Neural progenitor cell (in vitro differentiated cells): ENCODE results near the gene DTWD2. TPM values are rescaled to one million over a fixed set of nuclear protein-coding genes. Genes with fewer than 3 reads are reported as not detected.
"Not testable (repeated sequence)": the region's sequence is repeated elsewhere in the genome, so short reads cannot be mapped to it uniquely, and the experiment has no call there.

Experiments
- DNase-seq: peaks from one replicate; pipeline ENCODE4 v3.0.0-alpha.2; 2016; ENCODE audit warnings: low spot score
- H2AFZ ChIP-seq: fragments of 200-600 bp; sonication (generic); replicated peaks from 2 replicates; pipeline ENCODE4 v1.6.1; 2016; ENCODE audit warnings: antibody characterized with exemption
- H3F3A ChIP-seq: fragments of 200-600 bp; sonication (generic); 2 replicates; pipeline ENCODE4 v1.6.1; 2016; ENCODE audit warnings: antibody characterized with exemption, low read depth
- H3K27ac ChIP-seq: fragments of 200-600 bp; sonication (generic); 2 replicates; pipeline ENCODE4 v1.5.1; 2016; ENCODE audit warnings: mild to moderate bottlenecking
- H3K27me3 ChIP-seq: fragments of 200-600 bp; sonication (generic); 2 replicates; pipeline ENCODE4 v1.6.1; 2016; ENCODE audit warnings: mild to moderate bottlenecking, moderate library complexity
- H3K36me3 ChIP-seq: fragments of 200-600 bp; sonication (generic); 2 replicates; pipeline ENCODE4 v1.5.1; 2016
- H3K4me1 ChIP-seq: fragments of 200-600 bp; sonication (generic); 2 replicates; pipeline ENCODE4 v1.6.1; 2016; ENCODE audit warnings: mixed run types
- H3K4me2 ChIP-seq: fragments of 200-600 bp; sonication (generic); 2 replicates; pipeline ENCODE4 v1.6.1; 2016
- H3K4me3 ChIP-seq: fragments of 200-600 bp; sonication (generic); 2 replicates; pipeline ENCODE4 v1.5.1; 2016
- H3K79me2 ChIP-seq: fragments of 200-600 bp; sonication (generic); 2 replicates; pipeline ENCODE4 v1.6.1; 2016; ENCODE audit warnings: low read depth
- H3K9ac ChIP-seq: fragments of 200-600 bp; sonication (generic); 2 replicates; pipeline ENCODE4 v1.6.1; 2016
- H3K9me3 ChIP-seq: fragments of 200-600 bp; sonication (generic); 2 replicates; pipeline ENCODE4 v1.5.1; 2016; ENCODE audit warnings: low read depth
- H4K20me1 ChIP-seq: fragments of 200-600 bp; sonication (generic); 2 replicates; pipeline ENCODE4 v1.6.1; 2016; ENCODE audit warnings: low read depth
- H3K27ac Mint-ChIP-seq: 3 replicates; pipeline ENCODE4 v1.8.0; 2021; ENCODE audit warnings: mixed read lengths
- H3K27me3 Mint-ChIP-seq: 2 replicates; pipeline ENCODE4 v1.8.0; 2022; ENCODE audit warnings: low read depth, mild to moderate bottlenecking, inconsistent platforms, moderate library complexity, mixed read lengths; ENCODE audit not compliant: insufficient read depth
- H3K36me3 Mint-ChIP-seq: 3 replicates; pipeline ENCODE4 v1.8.0; 2021; ENCODE audit warnings: mixed read lengths
- H3K4me1 Mint-ChIP-seq: 3 replicates; pipeline ENCODE4 v1.8.0; 2021; ENCODE audit warnings: mixed read lengths
- H3K4me3 Mint-ChIP-seq: 3 replicates; pipeline ENCODE4 v1.8.0; 2021; ENCODE audit warnings: mild to moderate bottlenecking, moderate library complexity, mixed read lengths
- H3K9me3 Mint-ChIP-seq: 3 replicates; pipeline ENCODE4 v1.8.0; 2020; ENCODE audit warnings: mixed read lengths
- CTCF ChIP-seq: fragments of 200-600 bp; sonication (generic); IDR thresholded peaks from 2 replicates; pipeline ENCODE4 v1.5.1; 2017; ENCODE audit warnings: antibody characterized with exemption, mild to moderate bottlenecking
- EZH2 ChIP-seq: fragments of 200-600 bp; sonication (generic); IDR thresholded peaks from 2 replicates; pipeline ENCODE4 v1.6.1; 2017; ENCODE audit warnings: antibody characterized with exemption, mild to moderate bottlenecking, moderate library complexity
- EZH2phosphoT487 ChIP-seq: fragments of 200-600 bp; sonication (generic); IDR thresholded peaks from 2 replicates; pipeline ENCODE4 v1.6.1; 2017; ENCODE audit warnings: antibody characterized with exemption
- total RNA-seq: library from RNA; depleted of rRNA; stranded (reverse); fragments of >200 nt; gene quantifications from 2 replicates; pipeline ENCODE4 v1.2.3, GENCODE V29; 2015; ENCODE audit warnings: low replicate concordance

The DTWD2 gene
- total RNA-seq, 1 donor from 2014 or later = 10.4 TPM

- no peak overlapping the region for H3K27ac Mint-ChIP-seq
- no peak for DNase-seq
Measured at GRCh38 chr5:118918232-118918631, 70.1 kb downstream of the DTWD2 start.

GRCh38 chr5:118907536-118907935 lies 80.8 kb downstream of the DTWD2 start:
- not testable (repeated sequence) for H3K9me3 ChIP-seq, H3K36me3 Mint-ChIP-seq, H3K9ac ChIP-seq, H3K4me3 ChIP-seq, H3K4me1 Mint-ChIP-seq, H3K27ac ChIP-seq, H3K9me3 Mint-ChIP-seq, H3K36me3 ChIP-seq, H3K4me1 ChIP-seq, H2AFZ ChIP-seq, H3K79me2 ChIP-seq, H3K27me3 Mint-ChIP-seq, H3K4me2 ChIP-seq, H3K27me3 ChIP-seq, DNase-seq, H3K4me3 Mint-ChIP-seq, H3F3A ChIP-seq, H4K20me1 ChIP-seq, H3K27ac Mint-ChIP-seq

More at GRCh38 chr5:118918232-118918631, 70.1 kb downstream of the DTWD2 start:
- Histone ChIP-seq H4K20me1 (no peaks in the 10 kb centered on the region), H3K27ac (no peak overlapping the region), H3K27me3 (no peaks in the 10 kb centered on the region), H3F3A (no peaks in the 10 kb centered on the region), H3K4me1 (no peaks in the 10 kb centered on the region), H3K4me3 (no peak overlapping the region), H3K9me3 (no peaks in the 10 kb centered on the region), H3K36me3 (no peaks in the 10 kb centered on the region), H3K79me2 (no peaks in the 10 kb centered on the region), H3K4me2 (no peak overlapping the region), H2AFZ (no peak overlapping the region), H3K9ac (no peak overlapping the region)
- TF ChIP-seq EZH2 = no peak
- no peak for TF ChIP-seq CTCF
- no peak for TF ChIP-seq EZH2phosphoT487
- no peaks in the 10 kb centered on the region for H3K27me3 Mint-ChIP-seq
- H3K9me3 Mint-ChIP-seq = no peaks in the 10 kb centered on the region
- no peak overlapping the region for H3K4me3 Mint-ChIP-seq
- no peaks in the 10 kb centered on the region for H3K4me1 Mint-ChIP-seq
- no peaks in the 10 kb centered on the region for H3K36me3 Mint-ChIP-seq

- H3K36me3 ChIP-seq = no peaks in the 10 kb centered on the region
- no peaks in the 10 kb centered on the region for H3K27me3 ChIP-seq
- H3K4me1 ChIP-seq = peaks cover 6% of the 10 kb centered on the region
- no peak overlapping the region for H2AFZ ChIP-seq
- no peak overlapping the region for H3K27ac ChIP-seq
- H3F3A ChIP-seq = no peaks in the 10 kb centered on the region
- TF ChIP-seq EZH2phosphoT487 (no peak), EZH2 (no peak), CTCF (no peak)
- no peaks in the 10 kb centered on the region for H3K9me3 ChIP-seq
- no peaks in the 10 kb centered on the region for H3K79me2 ChIP-seq
- no peaks in the 10 kb centered on the region for H3K4me1 Mint-ChIP-seq
- H3K4me3 ChIP-seq = no peak overlapping the region
- no peak overlapping the region for H3K9ac ChIP-seq
- H3K9me3 Mint-ChIP-seq = no peaks in the 10 kb centered on the region
- no peaks in the 10 kb centered on the region for H3K36me3 Mint-ChIP-seq
- no peaks in the 10 kb centered on the region for H3K27me3 Mint-ChIP-seq
- H4K20me1 ChIP-seq = no peaks in the 10 kb centered on the region
- no peak overlapping the region for H3K4me2 ChIP-seq
- H3K27ac Mint-ChIP-seq = no peak overlapping the region
- no peak for DNase-seq
- no peak overlapping the region for H3K4me3 Mint-ChIP-seq
Measured at GRCh38 chr5:118906947-118907346, 81.4 kb downstream of the DTWD2 start.

- Histone ChIP-seq H3K27ac (no peak overlapping the region), H3K4me2 (no peak overlapping the region), H3K79me2 (no peaks in the 10 kb centered on the region), H3K27me3 (no peaks in the 10 kb centered on the region), H3K4me1 (peaks cover 6% of the 10 kb centered on the region), H3K4me3 (no peak overlapping the region), H3K36me3 (no peaks in the 10 kb centered on the region), H3K9ac (no peak overlapping the region), H2AFZ (no peak overlapping the region), H3F3A (no peaks in the 10 kb centered on the region), H3K9me3 (no peaks in the 10 kb centered on the region), H4K20me1 (no peaks in the 10 kb centered on the region)
- H3K4me1 Mint-ChIP-seq = no peaks in the 10 kb centered on the region
- H3K4me3 Mint-ChIP-seq = no peak overlapping the region
- no peak overlapping the region for H3K27ac Mint-ChIP-seq
- TF ChIP-seq EZH2 (no peak), EZH2phosphoT487 (no peak), CTCF (no peak)
- H3K27me3 Mint-ChIP-seq = no peaks in the 10 kb centered on the region
- H3K9me3 Mint-ChIP-seq = no peaks in the 10 kb centered on the region
- DNase-seq = no peak
- no peaks in the 10 kb centered on the region for H3K36me3 Mint-ChIP-seq
Measured at GRCh38 chr5:118905196-118905595, 83.2 kb downstream of the DTWD2 start.
